Right lung (tissue), 10 donors: Measurements from ENCODE around the gene EFS. TPM values are rescaled to one million over a fixed set of nuclear protein-coding genes. Genes with fewer than 3 reads are reported as not detected.
A peak's percentile ranks its signal among the peaks of the same experiment; 100 is the strongest.

ENCODE experiments used
- DNase-seq, 2 donors: peaks; one replicate each; pipeline ENCODE4 v3.0.0-alpha.2; 2013
- long read RNA-seq, 8 donors: transcript quantifications; one replicate each; lab custom pipeline, GENCODE V29; 2026
- polyA plus RNA-seq, 5 donors: library from polyadenylated mRNA; unstranded; fragments of 120-200 nt; gene quantifications; one replicate each; pipeline versions ENCODE4 v1.2.1 to v1.2.3, GENCODE V29; 2013; ENCODE audit warnings: inconsistent platforms in 1 of 5, low replicate concordance in 1 of 5; ENCODE audit not compliant: insufficient read length in 5 of 5, insufficient read depth in 1 of 5

Gene EFS, protein sequence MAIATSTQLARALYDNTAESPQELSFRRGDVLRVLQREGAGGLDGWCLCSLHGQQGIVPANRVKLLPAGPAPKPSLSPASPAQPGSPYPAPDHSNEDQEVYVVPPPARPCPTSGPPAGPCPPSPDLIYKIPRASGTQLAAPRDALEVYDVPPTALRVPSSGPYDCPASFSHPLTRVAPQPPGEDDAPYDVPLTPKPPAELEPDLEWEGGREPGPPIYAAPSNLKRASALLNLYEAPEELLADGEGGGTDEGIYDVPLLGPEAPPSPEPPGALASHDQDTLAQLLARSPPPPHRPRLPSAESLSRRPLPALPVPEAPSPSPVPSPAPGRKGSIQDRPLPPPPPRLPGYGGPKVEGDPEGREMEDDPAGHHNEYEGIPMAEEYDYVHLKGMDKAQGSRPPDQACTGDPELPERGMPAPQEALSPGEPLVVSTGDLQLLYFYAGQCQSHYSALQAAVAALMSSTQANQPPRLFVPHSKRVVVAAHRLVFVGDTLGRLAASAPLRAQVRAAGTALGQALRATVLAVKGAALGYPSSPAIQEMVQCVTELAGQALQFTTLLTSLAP
- polyA plus RNA-seq: 10 to 100 TPM; 37.4 to 67.0 (median 49.9) TPM
- long read RNA-seq, donor 1, transcript EFS-201 (6 exons, 3,118 nt): major isoform, 8 of 63 reads
- long read RNA-seq, donor 1, partial matches to known transcripts: 53 of 63 reads
- long read RNA-seq, donor 1, other reads (novel, unspliced or antisense): 0 of 63 reads
- long read RNA-seq, donor 2, transcript EFS-201 (6 exons, 3,118 nt): major isoform, 8 of 57 reads
- long read RNA-seq, donor 2, partial matches to known transcripts: 46 of 57 reads
- long read RNA-seq, donor 2, other reads (novel, unspliced or antisense): 0 of 57 reads
- long read RNA-seq, donor 3, transcript EFS-201 (6 exons, 3,118 nt): major isoform, 6 of 30 reads
- long read RNA-seq, donor 3, partial matches to known transcripts: 24 of 30 reads
- long read RNA-seq, donor 3, other reads (novel, unspliced or antisense): 0 of 30 reads
- long read RNA-seq, donor 4, partial matches to known transcripts: 32 of 35 reads
- long read RNA-seq, donor 4, other reads (novel, unspliced or antisense): 0 of 35 reads
- long read RNA-seq, donor 5, partial matches to known transcripts: 38 of 43 reads
- long read RNA-seq, donor 5, other reads (novel, unspliced or antisense): 0 of 43 reads
- long read RNA-seq, donor 6, transcript EFS-201 (6 exons, 3,118 nt): major isoform, 6 of 39 reads
- long read RNA-seq, donor 6, partial matches to known transcripts: 29 of 39 reads
- long read RNA-seq, donor 6, other reads (novel, unspliced or antisense): 0 of 39 reads
- long read RNA-seq, donor 7, transcript EFS-202 (5 exons, 2,704 nt): minor isoform, 5 of 62 reads
- long read RNA-seq, donor 7, transcript EFS-201 (6 exons, 3,118 nt): major isoform, 12 of 62 reads
- long read RNA-seq, donor 7, partial matches to known transcripts: 45 of 62 reads
- long read RNA-seq, donor 7, other reads (novel, unspliced or antisense): 0 of 62 reads
- long read RNA-seq, donor 8, partial matches to known transcripts: 23 of 26 reads
- long read RNA-seq, donor 8, other reads (novel, unspliced or antisense): 0 of 26 reads

DNA sequence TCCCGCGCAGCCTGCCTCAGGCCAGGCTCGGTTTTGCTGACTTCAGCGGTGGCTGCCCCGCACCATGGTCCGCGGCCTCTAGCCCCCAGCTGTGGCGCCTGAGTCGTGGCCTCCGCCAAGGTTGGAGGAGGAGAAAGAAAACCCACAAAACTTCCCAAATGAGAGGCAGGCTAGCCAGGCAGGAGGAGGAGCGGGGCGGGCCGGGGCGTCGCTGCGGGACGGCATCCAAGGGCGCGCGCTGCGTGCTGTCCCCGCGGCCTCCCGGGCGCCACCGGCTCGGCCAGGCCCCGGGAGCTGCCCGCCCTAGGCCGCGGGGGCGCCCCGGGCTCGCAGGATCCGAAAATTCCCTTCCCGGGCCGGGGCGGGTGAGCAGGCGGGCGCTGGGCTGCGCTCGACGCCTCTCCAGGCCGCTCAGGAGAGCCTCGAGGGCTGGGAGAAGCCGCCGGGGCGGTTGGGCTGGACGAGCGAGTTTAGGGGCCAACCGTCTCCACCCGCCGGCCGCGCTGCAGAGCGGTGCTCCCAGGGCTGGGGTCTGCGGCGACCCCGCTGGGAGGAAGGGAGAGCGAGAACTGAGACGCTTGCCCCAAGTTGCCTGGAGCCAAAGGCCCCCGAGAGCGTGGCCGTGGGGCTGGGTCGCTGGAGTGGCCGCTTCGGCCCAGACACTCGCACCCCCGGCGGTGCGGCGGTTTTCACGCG, at the start of gene EFS:
EFS (minus strand) TSS at position 137 of the 696 bp plus-strand sequence. CDS start 147 bp downstream, outside the sequence.
- DNase-seq: peak; percentile 46 to 61

DNA sequence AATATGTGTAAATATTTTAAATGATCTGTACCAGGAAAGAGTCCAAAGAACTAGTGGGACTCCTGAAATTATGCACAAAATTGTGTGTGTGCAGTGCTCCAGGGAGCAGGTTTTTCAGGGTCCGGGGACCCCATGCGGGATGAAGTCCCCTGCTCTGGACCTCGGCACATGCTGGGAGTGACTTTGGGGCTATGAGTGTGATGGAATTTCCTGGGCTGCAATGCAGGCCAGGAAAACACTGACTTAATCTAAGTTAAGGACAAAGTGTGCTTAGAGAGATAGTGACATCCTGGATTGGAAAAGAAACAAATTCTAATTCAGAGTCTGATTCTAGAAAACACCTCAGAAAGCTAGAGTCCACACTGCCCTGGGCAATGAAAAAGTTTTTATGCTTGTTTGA, 49.3 kb upstream of the EFS start:
- no peak for DNase-seq

DNA sequence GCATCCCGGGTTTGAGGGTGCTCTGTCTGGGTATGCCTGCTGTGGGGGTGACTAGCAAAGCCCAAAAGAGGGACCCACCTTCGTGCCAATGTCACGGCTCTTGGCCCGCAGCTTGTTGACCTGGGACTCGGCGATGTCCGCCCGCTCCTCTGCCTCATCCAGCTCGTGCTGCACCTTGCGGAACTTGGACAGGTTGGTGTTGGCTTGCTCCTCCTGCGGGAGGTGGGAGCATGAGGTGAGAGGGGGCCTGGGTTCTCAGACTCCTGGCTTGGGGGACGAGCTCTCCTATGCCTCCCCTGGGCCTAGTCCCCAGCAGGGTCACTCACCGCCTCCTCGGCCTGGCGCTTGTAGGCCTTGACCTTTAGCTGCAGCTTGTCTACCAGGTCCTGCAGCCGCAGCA, 48.7 kb upstream of the EFS start:
- no peak for DNase-seq

DNA sequence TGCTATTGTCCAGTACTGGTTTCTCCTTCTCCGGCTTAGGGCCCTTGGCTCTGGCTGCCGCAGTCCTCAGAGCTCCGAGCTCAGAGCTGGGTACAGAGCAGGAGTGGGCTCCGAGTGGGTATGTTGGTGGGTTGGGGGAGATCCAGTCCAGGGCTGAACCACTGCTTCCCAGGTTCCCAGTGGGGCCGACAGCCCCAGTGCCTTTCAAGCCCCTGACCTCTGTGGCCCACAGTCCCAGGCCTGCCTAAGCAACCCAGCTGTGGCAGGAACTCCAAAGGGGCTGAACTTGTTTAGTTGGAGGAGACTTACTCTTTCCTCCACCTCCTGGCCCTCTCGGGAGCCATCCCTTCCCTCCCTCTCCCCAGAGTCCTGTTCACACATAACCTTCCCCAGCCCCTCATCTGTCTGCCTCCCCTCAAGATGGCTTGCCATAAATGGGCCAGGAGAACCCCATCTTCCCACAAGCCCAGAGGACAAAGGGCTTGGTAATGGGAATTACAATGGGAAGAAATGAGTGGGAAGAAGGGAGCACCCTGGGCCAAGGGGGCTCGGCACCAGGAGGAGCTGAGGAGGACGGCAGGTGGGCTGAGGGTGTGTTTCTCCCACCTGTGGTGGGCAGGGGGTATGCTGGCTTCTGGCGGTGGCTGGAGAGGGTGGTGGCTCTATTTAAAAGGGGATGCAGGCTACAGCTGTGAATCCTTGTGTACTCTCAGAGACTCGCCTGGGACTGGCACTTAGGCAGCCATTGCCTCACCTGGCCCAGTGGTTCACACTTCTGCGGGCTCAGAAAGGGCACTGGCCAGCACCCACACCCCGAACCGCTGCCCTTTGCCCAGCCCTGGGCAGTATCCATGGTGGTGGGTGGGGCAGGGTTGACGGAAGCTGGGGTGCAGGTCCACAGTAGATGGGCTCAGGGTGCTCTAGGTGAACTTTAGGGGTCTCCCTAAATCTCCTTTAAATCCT, 46.9 kb upstream of the EFS start:
- no peak for DNase-seq

DNA sequence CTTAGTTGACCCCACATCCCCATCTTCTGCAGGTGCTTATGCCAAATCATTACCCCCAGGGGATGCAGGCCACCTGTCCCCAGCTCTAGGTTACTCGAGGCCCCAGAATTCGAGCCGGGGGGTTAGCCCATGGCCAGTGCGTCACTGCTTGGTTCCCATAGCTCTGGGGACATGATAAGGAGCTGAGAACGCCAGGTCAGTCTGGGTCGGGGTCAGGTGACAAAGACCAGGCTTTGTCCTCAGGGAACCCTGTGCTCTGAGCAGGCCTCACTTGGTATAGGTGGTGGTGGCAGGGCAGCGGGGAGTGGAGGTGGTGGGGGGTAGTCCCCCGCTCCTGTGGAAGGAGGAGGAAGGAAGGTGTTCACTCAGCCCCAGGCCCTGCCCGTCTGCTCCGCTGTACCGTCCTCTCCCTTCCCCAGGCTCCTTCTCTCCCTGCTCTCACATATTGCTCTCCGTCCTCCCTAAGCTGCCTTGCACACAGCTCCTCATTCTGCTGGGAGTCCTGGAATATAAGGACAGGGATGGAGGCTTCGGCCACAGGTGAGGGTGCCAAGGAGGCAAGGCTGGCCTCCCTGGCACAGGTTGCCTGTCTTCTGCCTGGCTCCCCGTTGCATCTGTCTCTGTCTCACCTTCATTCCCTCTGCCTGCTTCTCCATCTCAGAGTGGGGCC, 45.1 kb upstream of the EFS start:
- DNase-seq: no peak

DNA sequence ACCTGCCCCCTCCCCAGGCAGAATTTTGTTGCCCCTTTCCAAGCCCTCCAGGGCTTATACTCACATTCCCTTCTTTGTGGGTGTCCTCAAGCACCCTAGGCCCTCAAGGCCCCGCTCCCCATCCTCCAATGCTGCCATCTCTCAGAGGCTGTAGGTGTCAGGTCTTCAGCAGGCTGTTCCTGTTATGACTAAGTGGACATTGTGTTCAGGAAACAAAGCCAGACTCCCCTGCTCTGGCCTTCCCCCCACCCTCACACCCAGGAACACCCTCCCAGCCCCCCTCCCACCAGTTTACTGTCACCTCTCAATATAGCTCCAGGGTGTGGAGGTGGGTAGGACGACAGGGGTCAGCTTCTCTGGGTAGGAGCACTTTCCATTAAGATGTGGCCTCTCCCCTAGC, 44.5 kb upstream of the EFS start:
- no peak for DNase-seq

DNA sequence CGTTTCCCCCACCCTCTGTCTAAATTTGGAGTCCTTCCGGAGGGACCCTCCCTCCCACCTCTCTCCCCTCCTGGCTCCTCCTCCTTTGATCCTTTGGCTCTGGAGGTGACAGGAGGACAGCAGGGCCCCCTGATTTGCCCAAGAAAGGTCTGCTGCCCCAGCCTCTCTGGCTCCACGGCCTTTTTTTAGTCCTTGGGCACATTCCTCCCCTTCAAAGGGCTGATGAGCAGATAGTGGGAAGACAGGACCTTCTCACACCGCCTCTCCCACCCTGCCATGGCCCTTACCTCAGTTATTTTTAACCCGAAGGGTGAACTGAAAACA, 43.3 kb upstream of the EFS start:
- no peak for DNase-seq

DNA sequence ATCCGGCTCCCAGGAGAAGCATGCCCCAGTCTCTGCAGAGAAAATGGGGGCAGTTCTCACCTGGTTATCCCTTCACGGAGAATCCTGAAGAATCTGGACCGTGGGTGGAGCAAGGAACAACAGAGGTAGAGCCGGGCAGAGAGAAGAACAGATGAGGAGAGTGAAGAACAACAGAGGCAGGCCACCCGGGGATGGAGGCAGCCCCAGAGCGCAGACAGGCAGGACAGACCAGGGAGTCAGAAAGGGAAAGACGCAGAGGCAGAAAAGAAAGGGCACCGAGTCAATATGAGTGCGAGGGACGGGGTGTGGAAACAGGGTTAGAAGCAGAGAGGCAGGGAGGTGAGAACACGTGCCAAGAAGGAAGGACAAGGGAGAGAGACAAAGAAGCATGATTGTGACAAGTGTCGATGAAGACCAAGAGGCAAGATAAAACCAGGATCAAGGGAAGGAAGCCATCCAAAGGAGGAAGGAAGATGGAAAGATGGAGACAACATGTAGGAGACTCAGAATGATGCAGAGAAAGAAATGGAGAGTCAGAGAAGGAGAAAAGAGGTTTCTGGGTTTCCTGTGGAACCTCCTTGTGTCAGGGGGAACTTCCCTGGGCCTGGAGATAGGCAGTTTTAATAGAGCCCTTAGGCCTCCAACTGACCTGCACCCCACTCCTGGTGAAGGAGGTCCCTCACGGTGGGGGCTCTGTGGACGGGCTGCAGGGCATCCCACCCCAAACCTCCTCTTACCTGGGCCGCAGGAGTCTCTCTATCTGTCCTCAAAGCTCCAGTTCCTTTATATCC, 42.7 kb upstream of the EFS start, which contains the start of gene MYH6:
MYH6 (minus strand) TSS at position 758 of the 791 bp plus-strand sequence. CDS start 1,050 bp downstream, outside the sequence.
- no peak for DNase-seq

DNA sequence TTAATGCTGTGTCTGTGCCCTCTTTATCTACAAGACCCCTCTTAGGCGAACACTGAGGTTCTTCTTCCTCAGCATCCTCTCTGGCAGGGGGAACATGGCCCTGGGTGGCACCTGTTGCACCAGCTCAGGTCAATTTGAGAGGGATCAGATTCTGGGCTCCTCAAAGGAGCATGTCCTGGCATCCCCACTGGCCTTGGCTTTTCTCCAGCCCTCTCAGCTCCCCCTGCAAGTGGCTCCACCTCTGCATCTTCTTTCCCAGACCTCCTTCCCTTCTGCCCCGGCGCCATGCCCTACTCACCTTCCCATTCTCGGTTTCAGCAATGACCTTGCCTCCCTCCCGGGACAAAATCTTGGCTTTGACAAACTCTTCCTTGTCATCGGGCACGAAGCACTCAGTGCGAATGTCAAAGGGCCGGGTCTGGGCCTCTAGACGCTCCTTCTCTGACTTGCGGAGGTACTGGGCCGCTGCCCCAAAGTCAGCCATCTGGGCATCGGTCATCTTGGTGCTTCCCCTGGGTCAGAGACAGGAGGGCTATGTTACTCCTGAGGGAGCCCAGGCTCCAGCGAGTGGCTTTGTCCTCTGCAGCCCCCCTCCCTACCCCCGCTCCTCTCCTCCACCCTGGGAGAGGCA, 41.9 kb upstream of the EFS start:
- DNase-seq: no peak

DNA sequence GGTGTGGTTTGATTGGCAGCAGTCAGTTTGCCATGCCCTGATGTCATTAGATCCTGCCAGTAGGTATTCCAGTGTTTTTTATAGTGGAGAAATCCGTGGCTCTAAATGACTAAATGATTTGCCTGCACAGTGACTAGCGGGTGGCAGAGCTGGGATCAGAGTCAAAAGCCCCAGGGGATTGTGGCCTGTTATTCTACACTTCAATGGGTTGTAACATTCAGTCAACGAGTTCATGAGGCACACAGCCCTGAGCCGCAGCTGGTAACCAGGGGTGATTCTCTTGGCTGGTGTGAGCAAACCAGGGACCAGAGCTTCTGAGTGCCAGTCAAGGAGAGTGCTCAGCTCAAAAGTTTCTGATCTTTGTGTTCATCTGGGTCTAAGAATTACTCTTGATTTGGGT, 41.3 kb upstream of the EFS start:
- DNase-seq: no peak

DNA sequence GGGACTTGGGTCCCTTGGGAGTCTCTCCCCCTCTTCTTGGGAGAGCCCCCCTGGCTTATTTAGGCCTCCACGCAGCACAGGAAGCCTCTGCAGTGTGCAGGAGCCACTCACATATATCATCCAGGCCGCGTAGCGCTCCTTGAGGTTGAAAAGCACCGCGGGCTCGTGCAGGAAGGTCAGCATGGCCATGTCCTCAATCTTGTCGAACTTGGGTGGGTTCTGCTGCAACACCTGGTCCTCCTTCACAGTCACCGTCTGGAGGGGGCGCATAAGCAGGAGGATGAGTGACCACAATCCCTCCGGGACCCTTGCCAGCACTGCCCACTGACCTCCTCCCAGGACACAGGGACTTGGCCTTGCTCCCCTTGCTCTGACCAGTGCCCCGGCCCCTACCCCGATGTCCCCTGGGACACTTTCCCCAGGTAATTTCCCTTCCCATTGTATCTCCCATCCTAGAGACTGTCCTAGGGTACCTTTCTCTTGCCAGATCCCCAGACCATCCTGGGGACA, 40.6 kb upstream of the EFS start:
- no peak for DNase-seq

DNA sequence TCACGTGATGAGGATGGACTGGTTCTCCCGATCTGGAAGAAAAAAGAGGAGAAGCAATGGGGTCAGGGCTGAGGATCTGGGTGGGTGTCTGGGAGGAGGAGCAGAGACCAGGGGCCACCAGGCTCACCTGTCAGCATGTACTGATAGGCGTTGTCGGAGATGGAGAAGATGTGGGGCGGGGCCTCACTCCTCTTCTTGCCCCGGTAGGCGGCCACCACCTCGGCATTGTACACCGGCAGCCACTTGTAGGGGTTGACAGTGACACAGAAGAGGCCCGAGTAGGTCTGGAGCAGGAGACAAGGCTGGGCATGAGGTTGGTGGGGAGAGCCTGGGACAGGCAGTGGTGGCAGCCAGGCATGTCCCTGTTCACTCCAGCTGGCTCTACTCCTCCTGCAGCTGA, 40.1 kb upstream of the EFS start:
- no peak for DNase-seq

DNA sequence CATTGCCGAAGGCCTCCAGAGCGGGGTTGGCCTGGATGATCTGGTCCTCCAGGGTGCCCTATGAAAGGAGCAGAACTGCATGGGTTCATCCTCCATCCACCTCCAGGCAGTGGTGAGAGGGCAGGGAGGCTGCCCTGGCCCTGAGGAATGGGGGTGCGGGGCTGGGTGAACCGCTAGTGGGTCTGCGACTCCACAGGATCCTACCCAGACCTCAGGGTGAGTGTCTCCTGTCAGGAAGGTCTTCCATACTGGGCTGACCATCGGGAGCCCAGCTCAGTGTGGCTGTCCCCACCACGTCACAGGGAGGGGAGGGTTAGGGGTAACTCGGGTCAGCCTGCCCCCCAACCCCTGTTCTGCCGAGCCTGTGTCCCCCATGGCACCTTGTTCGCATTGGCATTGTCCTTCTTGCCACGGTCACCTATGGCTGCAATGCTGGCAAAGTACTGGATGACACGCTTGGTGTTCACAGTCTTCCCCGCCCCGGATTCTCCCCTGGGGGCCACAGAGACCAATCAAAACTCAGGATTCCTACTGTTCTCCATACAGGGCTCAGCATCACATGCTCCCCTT, 39.4 kb upstream of the EFS start:
- DNase-seq: no peak

DNA sequence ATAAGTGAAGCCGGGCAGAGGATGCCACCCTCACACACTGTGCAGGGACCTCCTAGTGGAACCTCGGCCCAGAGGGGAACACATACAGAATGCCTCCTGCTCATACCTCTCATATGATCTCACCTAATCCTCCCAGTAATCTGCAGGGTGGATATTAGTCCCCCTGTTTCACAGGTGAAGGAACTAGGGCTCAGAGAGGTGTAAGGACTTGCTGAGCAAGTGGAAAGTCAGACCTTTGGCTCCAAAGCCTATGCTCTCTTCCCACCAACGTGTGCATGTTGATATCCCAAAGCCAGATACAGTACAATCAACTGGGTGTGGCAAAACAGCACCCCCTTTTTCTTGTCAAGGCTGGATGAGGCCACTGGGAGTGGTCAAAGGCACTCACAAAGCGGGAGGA, 38.9 kb upstream of the EFS start:
- DNase-seq: no peak

DNA sequence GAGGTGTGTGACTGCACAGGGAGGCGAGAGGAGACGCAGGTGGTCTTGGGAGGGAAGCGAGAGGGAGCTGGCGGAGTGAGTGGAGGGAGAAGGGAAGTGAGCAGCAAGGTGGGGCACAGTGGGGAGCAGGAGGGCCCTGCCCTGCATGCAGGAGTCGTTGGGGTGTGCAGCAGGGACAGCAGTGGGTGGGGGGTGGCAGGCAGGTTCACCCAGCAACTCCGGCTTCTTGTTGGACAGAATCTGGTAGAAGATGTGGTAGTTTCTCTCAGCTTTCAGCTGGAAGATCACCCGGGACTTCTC, 38.1 kb upstream of the EFS start:
- no peak for DNase-seq

DNA sequence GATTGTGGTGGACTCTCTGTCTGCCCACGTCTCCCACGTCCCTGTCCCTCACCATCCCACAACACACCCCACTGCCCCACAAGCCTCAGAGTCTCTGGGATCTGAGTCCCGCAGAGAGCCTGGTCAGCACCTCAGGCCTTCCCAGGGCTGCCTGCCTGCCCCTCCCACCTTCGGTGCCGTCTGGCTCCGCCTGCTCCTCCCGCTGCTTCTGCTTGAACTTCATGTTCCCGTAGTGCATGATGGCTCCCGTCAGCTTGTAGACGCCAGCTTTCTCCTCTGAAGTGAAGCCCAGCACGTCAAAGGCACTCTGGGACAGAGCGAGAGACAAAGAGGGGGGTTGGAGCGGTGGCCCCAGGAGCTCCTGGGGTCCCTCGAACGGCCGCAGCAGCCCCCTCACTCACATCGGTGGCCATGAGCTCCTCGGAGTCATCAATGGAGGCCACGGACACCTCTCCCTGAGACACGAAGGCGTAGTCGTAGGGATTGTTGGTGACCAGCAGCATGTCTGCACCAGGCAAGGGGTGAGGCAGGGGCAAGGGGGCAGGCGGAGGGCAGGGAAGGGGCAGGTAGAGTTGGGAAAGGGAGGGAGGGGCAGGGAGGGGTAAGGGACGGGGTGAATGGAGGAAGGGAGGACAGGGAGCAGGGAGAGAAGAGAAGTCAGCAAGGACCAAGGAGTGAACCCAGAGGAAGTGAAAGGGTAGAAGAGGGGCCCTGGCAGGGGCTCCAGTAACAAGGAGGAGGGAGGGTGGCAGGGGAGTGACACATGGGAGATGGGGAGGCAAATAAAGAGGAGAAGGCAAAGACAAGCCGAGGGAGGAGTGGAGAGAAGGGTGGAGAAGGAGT, 37.5 kb upstream of the EFS start:
- DNase-seq: no peak
